Caco-2 (cell line): ENCODE data around the gene SRSF2. TPM values are rescaled to one million over a fixed set of nuclear protein-coding genes. Genes with fewer than 3 reads are reported as not detected.
"Not testable (repeated sequence)": the region's sequence is repeated elsewhere in the genome, so short reads cannot be mapped to it uniquely, and the experiment has no call there.

Experiments
- BruUV-seq: library from RNA; stranded (reverse); fragments of 400-500 nt; replicated peaks from 2 replicates; lab custom pipeline; 2021; lab: Mats Ljungman, UMichigan
- CTCF ChIA-PET: fragments of 300-600 bp; sonication (Branson Sonifier 250); formaldehyde crosslinking; loops from one replicate; lab custom pipeline; 2022; ENCODE audit warnings: antibody characterized with exemption; lab: Charles Lee
- POLR2A ChIA-PET: fragments of 300-600 bp; sonication (Branson Sonifier 250); formaldehyde crosslinking; loops from one replicate; lab custom pipeline; 2022; ENCODE audit warnings: antibody characterized with exemption; lab: Charles Lee
- DNase-seq, 2 experiments: peaks; one replicate each; pipeline versions ENCODE4 v3.0.0 to v3.0.0-alpha.2; 2020 to 2022
- H3K27me3 ChIP-seq: replicated peaks from 2 replicates; pipeline ENCODE4 v1.6.0; 2011; ENCODE audit warnings: low read length; ENCODE audit not compliant: control insufficient read depth, insufficient read depth
- H3K36me3 ChIP-seq: 2 replicates; pipeline ENCODE4 v1.5.1; 2011; ENCODE audit warnings: low read length; ENCODE audit not compliant: control insufficient read depth, insufficient read depth
- H3K4me1 ChIP-seq: fragments of 250-450 bp; sonication (Bioruptor Pico); 2 replicates; pipeline ENCODE4 v1.5.1; 2020; ENCODE audit warnings: mild to moderate bottlenecking
- H3K4me3 ChIP-seq: 2 replicates; pipeline ENCODE4 v1.5.1; 2011; ENCODE audit warnings: low read depth, mild to moderate bottlenecking, control low read depth, low read length
- H3K9me3 ChIP-seq: fragments of 250-450 bp; sonication (Bioruptor Pico); 2 replicates; pipeline ENCODE4 v1.5.1; 2020; ENCODE audit warnings: mild to moderate bottlenecking, moderate library complexity
- H3K27ac Mint-ChIP-seq: one replicate; pipeline ENCODE4 v1.8.0; 2022; ENCODE audit warnings: mixed read lengths; ENCODE audit not compliant: unreplicated experiment
- H3K27me3 Mint-ChIP-seq: one replicate; pipeline ENCODE4 v1.8.0; 2022; ENCODE audit warnings: mixed read lengths; ENCODE audit not compliant: insufficient read depth, unreplicated experiment
- H3K36me3 Mint-ChIP-seq: one replicate; pipeline ENCODE4 v1.8.0; 2022; ENCODE audit warnings: mild to moderate bottlenecking, mixed read lengths; ENCODE audit not compliant: insufficient read depth, unreplicated experiment
- H3K4me1 Mint-ChIP-seq: one replicate; pipeline ENCODE4 v1.8.0; 2022; ENCODE audit warnings: low read depth, mixed read lengths; ENCODE audit not compliant: unreplicated experiment
- H3K4me3 Mint-ChIP-seq: one replicate; pipeline ENCODE4 v1.8.0; 2022; ENCODE audit warnings: mild to moderate bottlenecking, moderate library complexity, mixed read lengths; ENCODE audit not compliant: unreplicated experiment
- H3K9me3 Mint-ChIP-seq: one replicate; pipeline ENCODE4 v1.8.0; 2022; ENCODE audit warnings: mixed read lengths; ENCODE audit not compliant: unreplicated experiment
- CTCF ChIP-seq, 2 experiments: fragments of 200-600 bp in 1 of 2; IDR thresholded peaks; 1 replicate in 1 of 2; 2 replicates in 1 of 2; pipeline versions ENCODE4 v1.5.1 to v1.8.0; 2011 to 2022; ENCODE audit warnings: antibody characterized with exemption in 1 of 2, control low read depth in 1 of 2, inconsistent platforms in 1 of 2, low read depth in 1 of 2, low read length in 1 of 2, mild to moderate bottlenecking in 1 of 2, moderate library complexity in 1 of 2; ENCODE audit not compliant: insufficient read depth in 1 of 2, severe bottlenecking in 1 of 2, unreplicated experiment in 1 of 2
- intact Hi-C: fragments of 100-400 bp; cut with micrococcal nuclease; formaldehyde crosslinking; loops from one replicate; pipeline ENCODE4 v1.10.0; 2022; ENCODE audit not compliant: unreplicated experiment
- total RNA-seq: library from RNA; stranded (reverse); gene quantifications from 2 replicates; pipeline ENCODE4 v1.2.3, GENCODE V29; 2022

SRSF2 gene
- total RNA-seq, 1 experiment from 2014 or later, result 356 TPM

DNA sequence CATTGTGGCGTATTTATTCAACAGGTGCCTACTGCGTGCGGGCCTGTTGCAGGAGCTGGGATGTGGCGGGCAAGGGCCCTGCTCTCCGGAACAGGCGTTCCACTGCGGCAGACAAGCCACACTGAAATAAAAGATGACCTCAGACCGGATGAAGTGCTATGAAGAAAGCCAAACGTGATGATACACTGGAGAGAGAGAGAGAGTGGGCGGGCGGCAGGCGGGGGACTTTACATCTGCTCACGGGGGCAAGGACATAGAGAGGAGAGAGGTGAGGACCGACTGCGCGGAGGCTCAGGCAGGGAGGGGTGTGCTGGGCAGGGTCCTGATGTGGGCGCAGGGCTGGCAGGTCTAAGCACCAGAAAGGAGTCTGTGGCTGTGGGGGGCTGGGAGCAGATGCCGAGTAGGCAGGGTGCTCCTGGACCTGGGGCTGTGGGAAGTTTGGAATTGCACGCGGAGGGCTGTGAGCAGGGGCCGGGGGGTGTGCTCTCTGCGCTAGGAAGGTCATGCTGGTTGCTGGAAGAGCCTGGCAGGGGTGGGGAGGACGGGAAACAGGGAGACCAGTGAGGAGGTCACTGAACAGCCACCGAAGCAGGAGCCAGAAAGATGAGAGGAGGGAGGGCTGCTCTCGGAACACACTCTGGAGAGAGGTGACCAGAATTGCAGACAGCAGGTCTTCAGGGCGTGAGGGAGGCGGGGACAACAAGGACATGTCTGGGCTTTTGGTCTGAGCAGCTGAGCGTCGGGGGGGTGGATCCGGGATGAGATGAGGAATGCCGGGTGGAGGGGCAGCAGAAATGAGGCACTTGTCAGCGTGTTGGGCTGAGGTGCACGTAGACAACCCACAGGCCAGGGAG, 36.3 kb downstream of the SRSF2 start:
- Histone ChIP-seq H3K27me3 (no peaks in the 10 kb centered on the region), H3K9me3 (no peaks in the 10 kb centered on the region), H3K36me3 (no peaks in the 10 kb centered on the region), H3K4me1 (peaks cover 24% of the 10 kb centered on the region), H3K4me3 (no peak overlapping the region)
- Mint-ChIP-seq H3K27ac (peak overlapping the region; percentile 1), H3K4me3 (peak overlapping the region; percentile 6), H3K27me3 (no peaks in the 10 kb centered on the region), H3K9me3 (no peaks in the 10 kb centered on the region), H3K4me1 (peaks cover 33% of the 10 kb centered on the region), H3K36me3 (peaks cover 16% of the 10 kb centered on the region)
- POLR2A ChIA-PET, result interaction anchor here (0.6 kb wide), 1 partner anchor 774 kb away, joined by 4 read pairs; no protein-coding TSS in a partner anchor
- DNase-seq, result no peak
- TF ChIP-seq CTCF (IDR thresholded peaks at IDR 0.05; ENCODE audit: insufficient read depth in 1 of 2, low read depth in 1 of 2, low read length in 1 of 2, severe bottlenecking in 1 of 2, unreplicated experiment in 1 of 2), result no peak
- BruUV-seq, result no TSS peak
- CTCF ChIA-PET, result no interaction called here
- intact Hi-C loops, result no loop called here

GRCh38 chr17:76700270-76700616, 36.9 kb downstream of the SRSF2 start:
- H3K27me3 ChIP-seq, result no peaks in the 10 kb centered on the region
- H3K4me1 ChIP-seq, result peaks cover 24% of the 10 kb centered on the region
- Mint-ChIP-seq H3K4me1 (peaks cover 33% of the 10 kb centered on the region), H3K27ac (no peak overlapping the region), H3K27me3 (no peaks in the 10 kb centered on the region), H3K4me3 (no peak overlapping the region), H3K36me3 (peaks cover 20% of the 10 kb centered on the region), H3K9me3 (no peaks in the 10 kb centered on the region)
- no peak for DNase-seq
- BruUV-seq, result no TSS peak
- ChIA-PET CTCF (no interaction called here), POLR2A (no interaction called here)
- no peaks in the 10 kb centered on the region for H3K36me3 ChIP-seq
- no peaks in the 10 kb centered on the region for H3K9me3 ChIP-seq
- intact Hi-C loops, result no loop called here
- TF ChIP-seq CTCF (IDR thresholded peaks at IDR 0.05; ENCODE audit: insufficient read depth in 1 of 2, low read depth in 1 of 2, low read length in 1 of 2, severe bottlenecking in 1 of 2, unreplicated experiment in 1 of 2), result no peak
- H3K4me3 ChIP-seq, result no peak overlapping the region

DNA sequence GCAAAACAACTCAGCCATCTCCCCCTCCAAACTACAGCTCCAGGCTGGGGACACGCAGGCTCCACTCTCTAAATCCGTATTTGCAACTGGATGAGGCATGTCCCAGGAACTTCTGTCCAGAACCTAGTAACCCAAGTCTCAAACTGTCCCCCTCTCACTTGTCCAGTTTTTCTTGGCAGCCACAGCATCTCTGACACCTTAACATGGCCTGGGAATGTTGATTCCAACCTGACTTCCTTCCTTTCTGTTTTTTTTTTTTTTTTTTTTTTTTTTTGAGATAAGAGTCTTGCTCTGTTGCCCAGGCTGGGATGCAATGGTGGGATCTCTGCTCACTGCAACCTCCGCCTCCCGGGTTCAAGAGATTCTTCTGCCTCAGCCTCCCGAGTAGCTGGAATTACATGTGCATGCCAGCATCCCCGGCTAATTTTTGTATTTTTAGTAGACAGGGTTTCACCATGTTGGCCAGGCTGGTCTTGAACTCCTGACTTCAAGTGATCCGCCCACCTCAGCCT, 38.6 kb downstream of the SRSF2 start:
- H3K4me1 ChIP-seq, result peaks cover 24% of the 10 kb centered on the region
- H3K27me3 Mint-ChIP-seq, H3K4me3 ChIP-seq, H3K27me3 ChIP-seq, H3K36me3 ChIP-seq, intact Hi-C loops, H3K9me3 Mint-ChIP-seq, H3K9me3 ChIP-seq, H3K27ac Mint-ChIP-seq, DNase-seq, POLR2A ChIA-PET, H3K4me3 Mint-ChIP-seq, BruUV-seq: not testable (repeated sequence)
- CTCF ChIA-PET, result interaction anchor here (0.6 to 1.0 kb wide), 2 partner anchors 75 to 121 kb away, joined by 3 to 5 read pairs; no protein-coding TSS in a partner anchor
- Mint-ChIP-seq H3K36me3 (peaks cover 20% of the 10 kb centered on the region), H3K4me1 (peaks cover 33% of the 10 kb centered on the region)
